Transverse colon (tissue), 3 donors: Measurements from ENCODE around the gene CALM1.

Experiments
- POLR2A ChIP-seq: fragments of 450-650 bp; IDR thresholded peaks from one replicate; pipeline ENCODE4 v1.6.1; 2016; ENCODE audit warnings: antibody characterized with exemption, mild to moderate bottlenecking, moderate library complexity
- TF ChIP-seq, protein P1 (sequence below), 5 experiments: fragments of 200-600 bp in 3 of 5; fragments of 450-650 bp in 2 of 5; sonication (generic) in 3 of 5; IDR thresholded peaks; 1 replicate in 2 of 5; 2 replicates in 3 of 5; pipeline ENCODE4 v1.5.1; 2016 to 2017; ENCODE audit warnings: antibody characterized with exemption in 5 of 5, inconsistent platforms in 3 of 5, mild to moderate bottlenecking in 2 of 5, moderate library complexity in 1 of 5

DNA sequence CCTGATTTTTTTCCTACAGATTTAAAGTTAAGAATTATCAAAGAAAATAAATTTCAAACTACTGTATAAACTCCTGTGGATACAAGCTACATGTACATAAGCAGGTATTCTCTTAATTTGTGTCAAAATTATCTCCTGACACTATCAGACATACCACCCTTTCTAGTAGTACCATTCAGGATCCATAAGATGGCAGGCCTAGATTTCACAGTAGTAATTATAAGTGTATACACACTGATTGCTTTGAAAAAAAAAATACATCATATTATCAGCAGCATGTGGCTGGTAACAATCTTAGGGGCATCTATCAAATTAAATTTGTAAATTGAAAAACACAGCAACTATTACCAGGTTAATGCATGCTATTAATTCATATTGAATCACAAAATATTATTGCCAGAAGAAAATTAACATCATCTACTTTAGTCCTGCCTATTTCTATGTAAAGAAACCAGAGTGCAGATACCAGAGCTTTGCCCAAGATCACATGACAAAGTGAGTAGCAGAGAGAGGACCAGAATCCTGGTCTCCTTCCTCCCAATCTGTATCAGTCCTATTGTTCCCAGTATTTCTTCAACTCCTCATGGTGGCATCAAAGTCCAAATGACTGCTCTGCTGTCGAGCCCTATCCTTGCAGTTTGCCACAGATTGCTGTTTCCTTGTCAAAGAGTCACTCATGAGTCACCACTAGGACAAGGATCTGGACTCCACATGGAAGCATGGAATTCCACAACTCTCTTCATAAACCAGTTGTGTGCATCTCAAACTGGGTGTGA is 27.7 kb upstream of the CALM1 start:
- TF ChIP-seq POLR2A = no peak
- TF ChIP-seq, protein P1, sequence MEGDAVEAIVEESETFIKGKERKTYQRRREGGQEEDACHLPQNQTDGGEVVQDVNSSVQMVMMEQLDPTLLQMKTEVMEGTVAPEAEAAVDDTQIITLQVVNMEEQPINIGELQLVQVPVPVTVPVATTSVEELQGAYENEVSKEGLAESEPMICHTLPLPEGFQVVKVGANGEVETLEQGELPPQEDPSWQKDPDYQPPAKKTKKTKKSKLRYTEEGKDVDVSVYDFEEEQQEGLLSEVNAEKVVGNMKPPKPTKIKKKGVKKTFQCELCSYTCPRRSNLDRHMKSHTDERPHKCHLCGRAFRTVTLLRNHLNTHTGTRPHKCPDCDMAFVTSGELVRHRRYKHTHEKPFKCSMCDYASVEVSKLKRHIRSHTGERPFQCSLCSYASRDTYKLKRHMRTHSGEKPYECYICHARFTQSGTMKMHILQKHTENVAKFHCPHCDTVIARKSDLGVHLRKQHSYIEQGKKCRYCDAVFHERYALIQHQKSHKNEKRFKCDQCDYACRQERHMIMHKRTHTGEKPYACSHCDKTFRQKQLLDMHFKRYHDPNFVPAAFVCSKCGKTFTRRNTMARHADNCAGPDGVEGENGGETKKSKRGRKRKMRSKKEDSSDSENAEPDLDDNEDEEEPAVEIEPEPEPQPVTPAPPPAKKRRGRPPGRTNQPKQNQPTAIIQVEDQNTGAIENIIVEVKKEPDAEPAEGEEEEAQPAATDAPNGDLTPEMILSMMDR (IDR thresholded peaks at IDR 0.05) = peak in 2 of 5 experiments; percentile 3 to 9
